ENCODE results near the gene ZNF302. TPM values are rescaled to one million over a fixed set of nuclear protein-coding genes. Genes with fewer than 3 reads are reported as not detected.

ZNF302 gene
- total RNA-seq, 1 experiment from 2014 or later: 15.9 TPM

GRCh38 chr19:34673590-34673989 is 3.9 kb upstream of the ZNF302 start:
- no peaks in the 10 kb centered on the region for H3K9me2 ChIP-seq (replicated peaks; ENCODE audit: low read length)
- ATAC-seq (no peak), DNase-seq (no peak)
- CTCF ChIA-PET: no interaction called here
- H3K27me3 ChIP-seq (ENCODE audit: low read length): no peaks in the 10 kb centered on the region
- no peak overlapping the region for H3K4me2 ChIP-seq (ENCODE audit: low read length)
- no peaks in the 10 kb centered on the region for H4K20me1 ChIP-seq (ENCODE audit: low read length)
- peaks cover 11% of the 10 kb centered on the region for H3K79me2 ChIP-seq (ENCODE audit: low read length)
- H3K9me3 ChIP-seq (ENCODE audit: low read length): no peaks in the 10 kb centered on the region
- no peak overlapping the region for H2AFZ ChIP-seq (ENCODE audit: low read length)
- no TSS peak for BruUV-seq (replicated peaks)
- no peaks in the 10 kb centered on the region for H3K36me3 ChIP-seq (ENCODE audit: low read depth, low read length)
- H3K27ac ChIP-seq (ENCODE audit: low read length): no peak overlapping the region
- POLR2A ChIA-PET (ENCODE audit: unreplicated experiment): no interaction called here
- intact Hi-C loops (cut with micrococcal nuclease): no loop called here
- H3K4me1 ChIP-seq (ENCODE audit: insufficient read depth, low read length): peaks cover 8% of the 10 kb centered on the region; the same call in 1 of the 2 replicates
- H3K9ac ChIP-seq (ENCODE audit: low read length): no peak overlapping the region
- H3K4me3 ChIP-seq (ENCODE audit: low read length): no peak overlapping the region
- TF ChIP-seq EZH2phosphoT487 (IDR thresholded peaks at IDR 0.05; ENCODE audit: borderline replicate concordance, low read length) (no peak), EZH2 (IDR thresholded peaks at IDR 0.05; ENCODE audit: low read length, unreplicated experiment) (no peak), CTCF (conservative IDR thresholded peaks at IDR 0.05; ENCODE audit: low read depth, low read length) (no peak)
- no peaks in the 10 kb centered on the region for H3F3A ChIP-seq (ENCODE audit: low read length, unreplicated experiment)

GRCh38 chr19:34675250-34675649 is 2.2 kb upstream of the ZNF302 start:
- ChIA-PET POLR2A (ENCODE audit: unreplicated experiment) (no interaction called here), CTCF (no interaction called here)
- H3K36me3 ChIP-seq (ENCODE audit: low read depth, low read length): peaks cover 12% of the 10 kb centered on the region
- no peak overlapping the region for H3K4me3 ChIP-seq (ENCODE audit: low read length)
- H3K4me2 ChIP-seq (ENCODE audit: low read length): no peak overlapping the region
- DNase-seq (no peak), ATAC-seq (no peak)
- peaks cover 16% of the 10 kb centered on the region for H3K4me1 ChIP-seq (ENCODE audit: insufficient read depth, low read length)
- no TSS peak for BruUV-seq (replicated peaks)
- no peaks in the 10 kb centered on the region for H3K9me2 ChIP-seq (replicated peaks; ENCODE audit: low read length)
- intact Hi-C loops (cut with micrococcal nuclease): no loop called here
- H3K9me3 ChIP-seq (ENCODE audit: low read length): no peaks in the 10 kb centered on the region
- H4K20me1 ChIP-seq (ENCODE audit: low read length): no peaks in the 10 kb centered on the region
- no peak for TF ChIP-seq EZH2phosphoT487 (IDR thresholded peaks at IDR 0.05; ENCODE audit: borderline replicate concordance, low read length)
- TF ChIP-seq CTCF (conservative IDR thresholded peaks at IDR 0.05; ENCODE audit: low read depth, low read length): no peak
- TF ChIP-seq EZH2 (IDR thresholded peaks at IDR 0.05; ENCODE audit: low read length, unreplicated experiment): no peak
- H3K27me3 ChIP-seq (ENCODE audit: low read length): no peaks in the 10 kb centered on the region
- H3K79me2 ChIP-seq (ENCODE audit: low read length): peaks cover 25% of the 10 kb centered on the region
- H3K9ac ChIP-seq (ENCODE audit: low read length): no peak overlapping the region
- no peak overlapping the region for H3K27ac ChIP-seq (ENCODE audit: low read length)
- no peaks in the 10 kb centered on the region for H3F3A ChIP-seq (ENCODE audit: low read length, unreplicated experiment)
- no peak overlapping the region for H2AFZ ChIP-seq (ENCODE audit: low read length)

GRCh38 chr19:34675919-34676318 is 1.6 kb upstream of the ZNF302 start:
- H2AFZ ChIP-seq (ENCODE audit: low read length): no peak overlapping the region
- peaks cover 16% of the 10 kb centered on the region for H3K36me3 ChIP-seq (ENCODE audit: low read depth, low read length)
- DNase-seq (no peak), ATAC-seq (no peak)
- no peaks in the 10 kb centered on the region for H3K9me2 ChIP-seq (replicated peaks; ENCODE audit: low read length)
- no peaks in the 10 kb centered on the region for H4K20me1 ChIP-seq (ENCODE audit: low read length)
- H3K4me1 ChIP-seq (ENCODE audit: insufficient read depth, low read length): peaks cover 16% of the 10 kb centered on the region
- BruUV-seq (replicated peaks): no TSS peak
- H3K9me3 ChIP-seq (ENCODE audit: low read length): no peaks in the 10 kb centered on the region
- H3K4me2 ChIP-seq (ENCODE audit: low read length): no peak overlapping the region; the same call in 1 of the 2 replicates
- no peaks in the 10 kb centered on the region for H3F3A ChIP-seq (ENCODE audit: low read length, unreplicated experiment)
- no peak overlapping the region for H3K27ac ChIP-seq (ENCODE audit: low read length)
- peaks cover 25% of the 10 kb centered on the region for H3K79me2 ChIP-seq (ENCODE audit: low read length)
- H3K9ac ChIP-seq (ENCODE audit: low read length): no peak overlapping the region
- intact Hi-C loops (cut with micrococcal nuclease): loop anchor here (2.0 kb wide), 1 partner anchor 57 kb away; no protein-coding TSS in a partner anchor
- no peak overlapping the region for H3K4me3 ChIP-seq (ENCODE audit: low read length)
- CTCF ChIA-PET: no interaction called here
- H3K27me3 ChIP-seq (ENCODE audit: low read length): no peaks in the 10 kb centered on the region
- TF ChIP-seq CTCF (conservative IDR thresholded peaks at IDR 0.05; ENCODE audit: low read depth, low read length) (no peak), EZH2phosphoT487 (IDR thresholded peaks at IDR 0.05; ENCODE audit: borderline replicate concordance, low read length) (no peak), EZH2 (IDR thresholded peaks at IDR 0.05; ENCODE audit: low read length, unreplicated experiment) (no peak)
- POLR2A ChIA-PET (ENCODE audit: unreplicated experiment): no interaction called here

Measured in PC-3 (cell line).